ACHN (cell line): Measurements from ENCODE around the gene TMEM273.
A peak's percentile ranks its signal among the peaks of the same experiment; 100 is the strongest.

Source experiments
- DNase-seq: peaks from one replicate; pipeline ENCODE4 v3.0.0-alpha.2; 2015
- in situ Hi-C: cut with HindIII; loops from 2 replicates; pipeline ENCODE4 v1.10.0; 2017; ENCODE audit warnings: low sequenced_read_pairs, low pct_ligation_motif_present, low pct_unique_long_range_greater_than_20kb

TMEM273 gene

GRCh38 chr10:49179699-49180443 is 8.3 kb downstream of the TMEM273 start:
- DNase-seq = no peak
- in situ Hi-C loops = no loop called here

DNA sequence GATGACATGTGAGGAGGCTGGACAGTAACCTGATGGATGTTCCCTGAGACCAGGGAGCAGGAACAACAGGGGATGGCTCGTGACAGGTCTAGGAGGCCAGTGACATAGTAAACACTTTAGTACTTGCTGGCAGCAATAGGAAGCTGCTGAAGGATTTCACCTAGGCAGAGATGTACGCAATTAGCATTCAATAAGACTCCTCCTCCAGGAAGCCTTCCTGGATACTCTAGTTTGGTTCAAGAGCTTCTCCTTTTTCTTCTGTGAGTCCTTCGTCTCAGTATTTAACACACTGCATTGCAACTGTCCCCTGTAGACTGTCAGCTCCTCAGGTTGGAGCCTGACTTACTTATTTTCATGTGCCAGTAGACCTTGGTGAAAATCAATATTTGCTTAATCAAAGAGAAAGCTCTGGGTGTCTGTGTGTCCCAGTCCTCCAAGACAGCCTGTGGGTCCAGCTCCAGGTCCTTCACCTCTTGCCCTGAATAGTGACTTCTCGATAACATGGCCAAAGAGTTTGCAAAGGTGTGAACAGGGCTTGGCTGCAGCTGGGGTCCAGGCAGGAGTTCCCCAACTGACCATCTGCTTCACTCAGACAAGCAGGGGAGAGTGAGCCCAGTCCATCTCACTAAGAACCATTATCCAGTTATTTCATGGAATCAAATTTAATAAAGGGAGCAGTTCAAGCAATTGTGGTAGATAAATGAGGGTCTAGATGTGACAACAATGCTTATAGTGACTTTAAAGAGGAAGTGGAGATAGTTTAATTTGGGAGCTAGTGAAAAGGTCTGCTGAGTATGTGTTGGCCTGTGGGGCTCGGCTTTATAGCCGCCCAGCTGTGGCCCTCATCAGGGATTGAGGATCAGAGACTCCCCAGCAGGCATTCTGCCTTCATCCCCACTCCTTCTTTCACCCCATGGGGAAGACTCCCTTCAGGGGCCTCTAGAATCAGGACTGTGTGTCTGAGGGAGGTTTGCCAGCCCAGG is 9.4 kb downstream of the TMEM273 start:
- in situ Hi-C loops = no loop called here
- DNase-seq = no peak

- peak; percentile 44 for DNase-seq
- in situ Hi-C loops = no loop called here
Observed at GRCh38 chr10:49177391-49178355, 10.5 kb downstream of the TMEM273 start.

- DNase-seq = no peak
- in situ Hi-C loops = no loop called here
Observed at GRCh38 chr10:49176310-49177268, 11.6 kb downstream of the TMEM273 start.

DNA sequence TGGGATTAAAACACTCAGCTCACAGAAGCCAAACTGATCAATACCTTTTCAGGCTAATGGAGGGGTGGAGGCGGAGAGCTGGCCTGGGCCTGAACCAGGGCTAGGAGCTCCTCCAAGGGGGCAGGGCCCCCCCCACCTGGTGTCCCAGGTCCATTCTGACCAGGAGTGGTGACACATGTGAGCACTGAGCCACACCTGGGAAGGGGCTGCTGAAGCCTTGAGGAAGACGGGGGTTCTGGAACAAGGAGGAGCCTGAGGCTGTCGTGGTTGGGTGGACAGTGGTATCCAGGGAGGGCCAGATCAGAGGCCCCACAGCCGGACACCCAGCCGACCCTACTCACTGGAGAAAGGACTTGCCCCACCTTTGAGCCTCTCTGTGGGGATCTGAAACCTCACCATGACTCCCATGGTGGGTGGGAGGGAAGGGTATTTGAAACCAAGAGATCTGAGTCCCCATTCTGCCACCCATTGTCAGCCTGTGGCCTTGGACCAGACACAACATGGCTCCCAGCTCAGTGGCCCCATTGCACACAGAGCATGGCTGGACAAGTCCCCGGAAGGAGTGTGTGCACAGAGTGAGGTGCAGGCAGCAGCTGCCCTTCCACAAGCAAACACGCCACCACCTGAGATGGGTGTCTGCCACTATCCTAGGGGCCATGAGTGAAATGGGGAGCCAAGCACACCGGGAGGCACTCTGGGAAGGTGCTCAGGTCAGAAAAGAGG is 12.4 kb downstream of the TMEM273 start:
- no peak for DNase-seq
- in situ Hi-C loops = no loop called here

GRCh38 chr10:49174926-49175500 is 13.2 kb downstream of the TMEM273 start:
- in situ Hi-C loops = no loop called here
- DNase-seq = no peak

DNA sequence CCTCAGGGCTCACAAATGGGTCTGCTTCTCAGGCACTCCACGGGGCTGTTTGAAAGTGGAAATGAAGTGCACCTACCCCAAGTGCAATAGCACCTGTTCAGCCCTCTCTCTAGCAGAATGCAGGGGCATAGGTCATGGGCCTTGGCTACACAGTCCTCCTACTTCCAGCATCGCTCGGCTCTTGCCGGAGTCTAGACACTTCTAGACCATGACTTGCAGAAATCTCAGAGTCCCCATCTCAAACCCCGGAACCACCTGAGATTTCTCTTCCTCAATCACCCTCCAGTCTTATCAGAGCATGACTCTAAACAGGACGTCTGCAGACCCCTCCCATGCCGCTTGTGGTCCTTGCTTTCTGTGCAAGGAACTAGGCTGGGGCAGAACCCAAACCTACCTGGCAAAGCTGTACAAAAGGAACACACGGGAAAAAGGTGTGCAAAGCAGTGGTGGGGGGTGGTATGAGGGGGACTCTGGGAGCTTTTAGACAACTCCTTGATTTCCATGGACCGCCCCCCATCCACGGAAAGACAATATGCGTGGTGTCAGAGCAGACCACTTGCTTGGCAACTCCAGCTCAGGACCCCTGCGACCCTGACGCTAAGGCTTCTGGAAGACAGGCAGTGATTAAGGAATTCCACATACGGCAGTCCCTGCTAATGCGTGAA is 13.8 kb downstream of the TMEM273 start:
- DNase-seq = no peak
- in situ Hi-C loops = no loop called here

DNA sequence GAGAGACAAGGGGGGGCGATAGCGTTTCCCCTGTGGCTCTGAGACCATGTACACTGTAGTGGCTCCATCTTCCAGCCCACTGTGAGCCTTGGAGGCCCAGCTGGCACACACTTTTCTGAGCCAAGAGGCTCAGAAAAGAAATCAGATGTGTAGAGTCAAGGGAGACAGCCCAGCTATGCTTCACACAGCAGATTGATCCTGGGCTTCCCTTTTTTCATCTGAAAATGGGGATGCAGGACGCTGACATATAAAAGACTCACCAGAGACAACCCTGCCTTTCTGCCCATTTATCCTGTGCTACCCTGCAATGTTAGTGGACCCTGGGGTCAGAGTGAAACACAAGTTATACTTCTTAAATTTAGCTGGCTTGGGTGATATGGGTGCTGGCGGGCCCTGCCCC is 14.3 kb downstream of the TMEM273 start:
- DNase-seq = no peak
- in situ Hi-C loops = no loop called here

- DNase-seq = no peak
- in situ Hi-C loops = no loop called here
Observed at GRCh38 chr10:49173201-49173772, 14.9 kb downstream of the TMEM273 start.

DNA sequence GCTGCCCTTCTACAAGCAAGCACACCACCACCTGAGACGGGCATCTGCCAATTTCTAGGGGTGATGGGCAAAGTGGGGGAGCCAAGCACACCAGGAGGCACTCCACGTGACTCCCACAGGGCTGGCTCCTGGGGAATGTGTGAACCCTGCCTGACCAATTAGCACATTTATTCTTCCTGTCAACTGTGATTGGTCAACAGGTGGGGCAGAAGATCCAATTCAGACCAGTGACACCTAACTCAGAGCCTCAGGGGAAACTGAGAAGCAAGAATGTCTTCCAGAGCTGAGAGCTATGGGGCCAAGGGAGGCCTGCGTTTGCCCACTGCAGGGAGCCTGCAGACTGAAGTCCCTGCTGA is 15.4 kb downstream of the TMEM273 start:
- in situ Hi-C loops = no loop called here
- no peak for DNase-seq

DNA sequence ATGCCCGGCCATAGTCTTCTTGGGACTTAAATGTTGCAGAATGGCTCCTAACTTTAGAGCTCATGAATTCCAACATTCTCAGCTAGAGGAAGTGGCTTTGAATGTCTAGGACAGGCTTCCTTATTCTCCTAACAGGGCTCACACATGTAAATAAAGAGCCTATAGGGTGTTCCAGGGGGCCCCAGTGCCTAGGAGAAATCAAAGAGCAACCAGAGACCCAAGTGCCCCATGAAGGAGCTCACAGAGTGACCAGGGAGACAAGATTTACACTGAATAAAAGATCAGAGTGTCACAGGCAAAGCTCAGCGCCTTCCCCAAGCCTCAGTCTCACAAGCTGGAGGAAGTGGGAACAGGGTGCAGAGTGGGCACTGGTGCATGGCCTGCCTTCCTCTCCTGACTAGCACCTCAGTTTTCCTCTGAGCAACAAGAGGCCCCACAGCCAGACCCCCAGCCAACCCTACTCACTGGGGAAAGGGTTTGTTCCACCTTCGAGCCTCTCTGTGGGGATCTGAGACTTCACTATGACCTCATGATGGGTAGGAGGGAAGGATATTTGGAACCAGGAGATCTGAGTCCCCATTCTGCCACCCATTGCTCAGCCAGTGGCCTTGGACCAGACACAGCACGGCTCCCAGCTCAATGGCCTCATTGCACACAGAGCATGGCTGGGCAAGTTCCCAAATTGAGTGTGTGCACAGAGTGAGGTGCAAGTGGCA is 16.0 kb downstream of the TMEM273 start:
- DNase-seq = no peak
- in situ Hi-C loops = no loop called here

DNA sequence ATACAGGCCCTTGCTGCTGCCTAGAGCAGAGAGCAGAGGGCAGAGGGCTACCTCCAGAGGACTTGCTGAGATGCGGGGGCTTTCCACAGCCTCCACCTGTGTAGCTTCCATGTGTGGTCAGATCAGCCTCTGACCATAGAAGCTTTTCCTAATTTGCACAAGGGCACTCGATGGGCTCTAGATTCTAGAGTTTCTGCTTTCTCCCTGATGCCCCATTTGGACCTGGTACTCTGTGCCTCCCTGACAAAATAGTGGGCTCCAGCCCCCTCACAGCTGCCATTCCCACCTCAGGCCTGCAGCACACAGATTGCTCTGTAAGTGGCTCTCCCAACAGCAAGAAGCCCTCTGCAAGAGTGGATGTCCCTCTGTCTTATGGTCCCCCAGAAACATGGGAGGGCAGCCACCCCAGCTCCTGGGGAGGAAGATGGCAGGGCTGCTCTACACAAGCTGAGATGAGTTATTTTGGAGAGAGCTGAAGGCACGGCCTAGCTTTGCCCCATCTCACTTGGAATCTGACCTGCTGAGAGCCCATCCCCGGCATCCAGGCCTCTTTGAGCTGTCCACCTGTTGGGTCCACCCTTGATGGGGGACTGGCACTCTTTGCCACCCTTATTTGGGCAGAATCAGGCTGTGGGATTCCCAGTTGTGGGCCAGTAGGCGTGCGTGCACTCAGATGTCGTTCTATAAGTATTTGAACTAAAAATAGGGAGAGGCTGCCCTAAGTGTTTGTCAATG is 16.7 kb downstream of the TMEM273 start:
- DNase-seq = no peak
- in situ Hi-C loops = no loop called here

- DNase-seq = no peak
- in situ Hi-C loops = no loop called here
Observed at GRCh38 chr10:49170632-49171325, 17.4 kb downstream of the TMEM273 start.

DNA sequence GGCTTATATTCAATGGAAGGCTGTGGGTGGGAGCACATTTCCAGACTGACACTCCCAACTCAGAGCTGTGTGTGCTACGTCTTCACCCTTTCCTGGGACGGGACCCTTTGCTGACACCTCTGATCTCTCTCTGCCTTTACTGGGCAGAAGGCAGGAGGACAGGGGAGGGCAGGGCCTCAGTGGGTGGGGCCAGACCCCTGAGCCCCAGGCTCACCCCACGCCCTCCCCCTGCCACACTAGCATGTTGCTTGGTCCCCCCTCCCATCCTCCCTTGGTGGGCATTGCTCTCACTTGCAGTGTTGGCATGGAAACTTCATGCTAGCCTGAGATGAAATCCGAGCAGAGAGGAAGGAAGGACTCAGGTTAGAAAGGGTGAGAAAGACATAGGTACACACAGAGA is 18.4 kb downstream of the TMEM273 start:
- no peak for DNase-seq
- in situ Hi-C loops = no loop called here
